HT-29 (cell line): Measurements from ENCODE around the gene PRIM2. TPM values are rescaled to one million over a fixed set of nuclear protein-coding genes. Genes with fewer than 3 reads are reported as not detected.
A peak's percentile ranks its signal among the peaks of the same experiment; 100 is the strongest.
"Not testable (repeated sequence)": the region's sequence is repeated elsewhere in the genome, so short reads cannot be mapped to it uniquely, and the experiment has no call there.

ENCODE experiments used
- DNase-seq: peaks from one replicate; pipeline ENCODE4 v3.0.0-alpha.2; 2015; ENCODE audit warnings: low spot score
- total RNA-seq: library from RNA; depleted of rRNA; stranded (reverse); fragments of >200 nt; shearing (Covaris generic); gene quantifications from 2 replicates; pipeline ENCODE4 v1.2.3, GENCODE V29; 2014

PRIM2 gene
- total RNA-seq, 1 experiment from 2014 or later, result 14.0 TPM

DNA sequence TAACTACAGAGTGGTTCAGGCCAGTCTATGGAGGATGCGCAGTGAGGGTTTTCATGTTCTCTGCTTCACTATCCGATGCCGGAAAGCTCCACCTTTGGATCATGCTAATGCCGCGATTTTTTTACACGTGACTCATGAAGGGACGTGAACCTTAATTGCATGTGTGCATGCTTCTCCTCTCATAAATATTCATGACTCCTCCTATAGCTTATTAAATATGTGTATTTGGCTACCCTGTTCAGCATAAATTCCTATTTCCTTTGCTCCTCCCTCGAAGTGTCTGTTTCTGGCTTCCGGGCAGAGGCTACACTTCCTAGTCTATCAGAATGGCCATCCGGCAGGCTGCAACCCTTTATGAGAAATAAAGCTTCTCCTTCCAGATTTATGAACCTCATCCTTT is 185.0 kb downstream of the PRIM2 start:
- not testable (repeated sequence) for DNase-seq

DNA sequence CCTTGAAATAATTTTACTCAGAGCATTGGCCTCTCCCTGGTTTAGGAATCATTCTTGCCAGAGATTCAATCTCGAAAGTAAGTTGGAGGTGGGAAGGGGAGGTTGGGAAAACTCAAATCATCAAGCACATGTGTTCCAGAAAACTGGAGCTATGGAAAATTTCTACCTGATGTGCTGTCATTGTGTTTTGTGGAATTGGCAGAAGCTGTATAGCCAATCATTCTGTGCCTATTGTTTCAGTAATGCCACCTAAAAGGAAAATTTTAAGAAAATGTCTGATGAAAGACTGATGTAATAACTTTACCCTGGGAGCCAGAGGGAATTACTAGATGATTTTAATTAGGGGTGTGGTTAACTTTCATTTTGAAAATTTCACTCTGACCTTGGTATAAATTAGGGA is 187.8 kb downstream of the PRIM2 start:
- not testable (repeated sequence) for DNase-seq

DNA sequence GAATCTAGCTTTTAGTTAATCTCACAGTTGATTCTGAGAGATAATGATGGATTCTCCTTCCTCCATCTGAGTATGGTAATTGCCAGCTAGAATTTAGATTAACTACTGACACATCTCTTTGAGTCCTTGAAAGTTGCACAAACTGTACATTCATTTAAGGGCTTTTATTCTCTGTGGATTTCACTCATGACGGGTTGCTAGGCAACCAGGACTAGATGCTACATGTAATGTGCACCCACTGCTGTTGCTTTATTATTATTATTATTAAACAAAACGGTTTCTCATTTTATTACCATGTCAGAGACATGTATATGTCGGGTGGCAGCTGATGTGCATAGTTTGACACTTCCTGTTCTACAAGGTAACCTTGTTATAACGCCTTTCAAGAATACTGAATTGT is 193.0 kb downstream of the PRIM2 start:
- DNase-seq, result not testable (repeated sequence)

DNA sequence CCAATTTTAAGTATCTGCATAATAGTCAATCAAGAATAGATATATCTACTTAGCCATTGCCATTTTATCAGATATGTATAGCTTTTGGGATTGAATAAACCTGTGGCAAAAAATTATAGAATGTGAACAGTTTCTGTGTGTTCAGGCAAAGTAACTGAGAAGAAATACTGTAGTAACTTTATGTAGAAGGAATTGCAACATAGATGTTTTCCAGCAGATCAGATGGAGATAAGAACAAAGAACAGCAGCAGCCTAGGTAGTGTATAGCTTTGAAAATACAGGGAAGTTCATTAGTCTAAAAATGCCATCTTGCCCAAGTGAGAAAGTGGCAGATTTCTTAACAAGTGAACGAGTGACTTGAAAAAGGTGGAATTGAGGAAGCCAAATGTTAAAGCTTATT is 197.7 kb downstream of the PRIM2 start:
- DNase-seq, result not testable (repeated sequence)

DNA sequence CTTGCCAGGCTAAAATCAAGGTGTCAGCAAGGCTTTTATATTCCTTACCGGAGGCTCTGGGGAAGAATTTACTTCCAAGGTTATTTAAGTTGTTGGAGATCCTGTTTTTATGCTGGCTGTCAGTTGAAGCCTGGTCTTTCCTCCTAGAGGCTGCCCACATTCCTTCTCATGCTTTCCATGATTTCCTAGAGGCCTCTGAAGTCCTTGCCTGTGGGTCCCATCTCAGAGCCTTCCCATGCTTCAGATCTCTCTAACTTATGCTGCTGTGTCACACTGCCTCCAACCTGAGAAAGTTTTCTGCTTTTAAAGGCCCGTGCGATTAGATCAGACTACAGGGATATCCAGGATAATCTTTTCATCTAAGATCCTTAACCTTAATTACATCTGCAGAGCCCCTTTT is 198.4 kb downstream of the PRIM2 start:
- DNase-seq, result not testable (repeated sequence)

DNA sequence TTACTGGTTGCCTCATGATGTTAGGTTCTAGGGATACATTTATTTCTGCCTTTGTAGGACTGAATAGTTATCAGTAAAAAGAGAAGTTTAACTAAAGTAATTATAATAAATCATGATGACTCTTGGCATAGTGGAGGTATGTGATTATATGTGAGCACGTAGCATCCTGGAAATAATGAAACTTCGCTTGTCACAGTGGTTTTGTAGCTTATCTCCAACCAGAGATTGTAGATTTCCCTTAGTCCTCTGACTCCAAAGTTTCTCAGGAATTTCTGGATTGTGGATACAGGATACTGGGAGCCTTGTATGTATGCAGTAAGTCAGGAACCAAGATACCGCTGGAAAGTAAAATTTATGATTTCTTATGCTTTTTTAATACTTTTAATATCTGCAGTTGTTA is 199.3 kb downstream of the PRIM2 start:
- DNase-seq, result not testable (repeated sequence)

DNA sequence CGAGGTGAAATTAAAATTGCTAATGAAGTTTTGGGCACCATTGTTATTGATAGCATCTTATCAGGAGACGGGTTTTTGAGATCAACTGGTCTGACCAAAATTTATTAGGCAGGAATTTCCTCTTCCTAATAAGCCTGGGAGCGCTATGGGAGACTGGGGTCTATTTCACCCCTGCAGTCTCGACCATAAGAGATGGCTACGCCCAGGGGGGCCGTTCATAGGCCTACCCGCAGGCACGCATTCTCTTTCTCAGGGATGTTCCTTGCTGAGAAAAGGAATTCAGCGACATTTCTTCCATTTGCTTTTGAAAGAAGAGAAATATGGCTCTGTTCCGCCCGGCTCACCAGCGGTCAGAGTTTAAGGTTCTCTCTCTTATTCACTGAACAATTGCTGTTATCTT is 201.8 kb downstream of the PRIM2 start:
- not testable (repeated sequence) for DNase-seq

DNA sequence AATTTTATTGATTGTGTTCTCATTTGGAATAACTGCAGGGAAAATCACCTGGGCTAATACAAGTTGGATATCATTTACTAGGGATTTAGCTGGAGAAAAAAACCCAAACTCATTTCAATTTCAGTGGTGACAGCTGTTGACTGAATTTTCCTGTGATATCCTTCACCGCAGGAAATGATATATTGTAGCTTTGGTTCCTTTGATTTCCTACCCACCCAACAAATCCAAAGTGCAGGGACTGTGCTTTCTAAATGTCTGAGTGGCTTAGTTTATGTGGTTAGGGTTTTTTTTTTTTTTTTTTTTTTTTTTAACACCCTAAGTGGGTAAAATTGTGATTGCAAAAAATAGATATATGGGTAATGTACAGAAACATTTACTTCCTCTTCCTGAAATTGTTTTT is 203.7 kb downstream of the PRIM2 start:
- DNase-seq, result not testable (repeated sequence)

DNA sequence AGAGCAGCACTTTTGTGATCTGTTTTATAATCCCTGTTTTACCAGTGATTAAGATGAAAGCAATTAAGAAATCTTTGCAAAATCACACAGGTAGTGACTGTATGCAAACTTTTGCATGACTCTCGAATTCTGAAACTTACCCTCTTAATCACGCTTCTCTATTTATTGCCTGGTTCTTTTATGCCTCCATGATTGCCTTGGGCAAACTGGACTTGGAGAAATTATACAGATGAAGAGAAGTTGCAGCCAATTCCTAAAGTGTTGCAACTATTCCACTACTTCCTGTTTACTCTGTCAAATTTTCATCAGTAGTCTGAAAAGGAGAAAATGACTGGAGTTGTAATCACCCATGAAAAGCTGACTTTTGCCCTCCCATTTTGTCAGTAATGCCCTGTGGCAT is 205.8 kb downstream of the PRIM2 start:
- DNase-seq, result not testable (repeated sequence)

DNA sequence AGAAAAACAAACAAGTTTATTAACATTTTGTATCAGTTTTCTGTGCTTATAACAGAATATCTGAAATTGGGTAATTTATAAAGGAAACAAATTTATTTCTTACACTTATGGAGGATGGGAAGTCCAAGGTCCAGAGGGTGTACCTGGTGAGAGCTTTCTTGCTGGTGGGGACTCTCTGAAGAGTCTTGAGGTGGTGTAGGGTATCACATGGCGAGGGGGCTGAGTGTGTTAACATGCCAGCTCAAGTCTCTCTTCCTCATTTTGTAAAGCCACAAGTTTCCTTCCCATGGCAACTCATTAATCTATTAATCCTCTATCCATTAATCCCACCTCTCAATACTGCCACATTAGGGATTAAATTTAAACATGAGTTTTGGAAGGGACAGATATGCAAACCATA is 212.3 kb downstream of the PRIM2 start:
- DNase-seq, result not testable (repeated sequence)

DNA sequence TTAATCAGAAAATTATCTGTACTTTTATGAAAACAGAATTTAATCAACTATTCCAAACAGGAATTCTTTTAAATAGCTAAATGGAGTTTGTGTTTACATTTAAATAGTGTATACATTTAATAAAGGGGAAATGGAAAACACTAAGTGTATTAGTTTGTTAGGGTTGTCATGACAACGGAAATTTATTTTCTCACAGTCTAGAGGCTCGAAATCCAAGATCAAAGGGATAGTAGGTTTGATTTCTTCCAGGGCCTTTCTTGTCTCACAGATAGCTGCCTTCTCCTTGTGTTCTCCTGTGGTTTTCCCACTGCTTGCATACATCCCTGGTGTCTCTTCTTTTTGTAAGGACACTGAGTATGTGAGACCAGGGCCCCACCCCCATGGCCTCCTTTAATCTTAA is 215.2 kb downstream of the PRIM2 start:
- not testable (repeated sequence) for DNase-seq

DNA sequence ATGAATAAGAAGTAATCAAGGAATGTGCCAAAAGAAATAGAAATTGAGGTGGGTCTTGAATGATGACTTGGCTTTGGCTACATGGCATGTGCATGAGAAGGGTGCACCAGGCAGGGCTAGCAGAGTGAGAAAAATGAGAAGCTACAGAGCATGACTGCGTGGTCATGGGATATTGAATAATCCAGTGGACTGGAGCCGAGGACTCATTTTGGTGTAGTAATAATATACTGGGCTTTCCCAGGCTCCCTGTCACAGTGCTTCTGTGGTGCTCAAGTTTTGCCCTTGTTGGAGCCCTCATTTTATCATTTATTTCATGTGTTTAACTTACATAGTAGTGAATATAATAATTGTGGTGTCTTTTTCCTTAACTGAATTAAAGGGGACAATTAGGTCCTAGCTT is 217.7 kb downstream of the PRIM2 start:
- DNase-seq, result not testable (repeated sequence)

DNA sequence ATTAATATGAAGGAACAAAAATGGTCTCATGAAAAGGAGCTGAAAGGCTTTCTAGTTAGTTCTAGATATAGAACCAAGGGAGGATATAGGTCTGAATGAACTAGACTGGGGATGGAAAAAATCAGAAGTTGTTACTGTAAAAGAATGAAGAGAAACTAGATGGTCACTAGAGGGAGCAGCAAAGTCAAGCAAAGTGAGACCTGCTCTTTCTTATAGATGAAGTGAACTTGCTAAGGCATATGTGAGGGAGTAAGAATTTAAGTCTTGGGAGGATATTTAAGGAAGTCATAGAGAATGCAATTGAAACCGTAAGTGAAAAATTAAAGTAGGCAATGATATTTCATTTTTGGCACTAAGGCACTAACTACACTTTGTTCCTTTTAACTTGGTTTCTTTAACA is 218.6 kb downstream of the PRIM2 start:
- DNase-seq, result peak; percentile 39

DNA sequence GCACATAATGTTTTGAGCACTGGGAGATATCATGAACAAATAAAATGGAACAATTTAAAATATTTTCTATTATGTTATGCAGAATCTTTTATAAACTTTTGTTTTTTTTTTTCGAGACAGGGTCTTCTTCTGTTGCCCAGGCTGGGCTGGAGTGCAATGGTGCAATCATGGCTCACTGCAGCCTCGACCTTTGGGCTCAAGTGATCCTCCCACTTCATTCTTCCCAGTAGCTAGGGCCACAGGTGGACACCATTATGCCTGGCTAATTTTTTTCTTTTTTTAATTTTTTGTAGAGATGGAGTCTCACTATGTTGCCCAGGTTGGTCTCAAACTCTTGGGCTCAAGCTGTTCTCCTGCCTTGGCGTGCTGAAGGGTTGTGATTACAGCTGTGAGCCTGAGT is 220.5 kb downstream of the PRIM2 start:
- DNase-seq, result not testable (repeated sequence)

DNA sequence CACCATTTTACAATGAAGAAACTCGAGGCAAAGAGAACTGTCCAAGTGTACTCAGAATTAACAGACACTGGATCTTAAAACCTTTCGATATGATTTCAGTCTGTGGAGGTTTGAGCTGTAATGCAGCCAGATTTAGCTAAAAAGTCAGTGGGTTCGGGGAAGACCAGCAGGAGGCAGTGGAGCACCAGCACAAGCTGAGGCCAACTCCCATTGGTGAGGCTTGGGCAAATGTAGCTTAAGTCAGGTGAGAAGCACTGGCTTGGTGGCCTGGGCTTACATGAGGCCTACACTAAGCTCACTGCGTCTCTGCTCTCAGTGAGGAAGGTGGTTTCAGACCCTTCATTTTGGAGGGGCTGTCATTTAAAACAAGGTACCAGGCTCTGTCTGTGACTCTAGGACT is 234.5 kb downstream of the PRIM2 start:
- not testable (repeated sequence) for DNase-seq

DNA sequence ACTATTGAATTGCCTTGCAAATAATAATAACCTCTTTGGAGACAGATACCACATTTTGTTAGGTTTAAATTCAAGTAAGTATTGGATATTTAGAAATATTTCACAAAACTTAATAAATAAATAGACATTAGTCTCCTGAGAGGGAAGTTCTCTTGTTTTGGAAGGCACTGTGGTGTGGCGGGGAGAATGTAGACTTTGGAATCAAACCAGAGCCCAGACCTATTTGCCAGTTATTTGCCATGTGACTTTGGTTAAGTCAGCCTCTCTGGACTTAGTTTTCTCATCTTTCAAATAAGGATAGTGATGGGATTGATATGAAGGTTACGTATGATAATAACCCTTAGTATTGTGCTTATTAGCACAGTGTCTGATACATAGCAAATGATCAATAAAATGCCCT is 240.4 kb downstream of the PRIM2 start:
- DNase-seq, result not testable (repeated sequence)

DNA sequence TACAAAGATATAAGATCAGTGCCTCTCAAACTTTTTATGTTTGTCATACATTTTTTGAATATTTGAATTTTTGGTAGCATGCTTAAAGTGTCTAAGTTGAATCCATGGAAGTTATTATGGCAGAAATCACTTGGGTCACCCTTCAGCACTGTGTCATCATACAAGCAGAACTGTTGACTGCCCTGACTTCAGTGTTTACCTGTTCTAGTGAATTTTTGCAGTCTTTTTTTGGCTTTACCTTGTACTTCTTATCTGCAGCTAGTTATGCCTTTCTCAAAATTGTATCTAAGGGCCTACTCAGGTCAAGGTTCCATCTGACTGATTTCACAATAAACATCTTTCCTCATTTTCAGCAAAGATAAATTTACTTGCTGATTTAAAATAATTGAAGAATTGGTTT is 241.7 kb downstream of the PRIM2 start:
- DNase-seq, result not testable (repeated sequence)

DNA sequence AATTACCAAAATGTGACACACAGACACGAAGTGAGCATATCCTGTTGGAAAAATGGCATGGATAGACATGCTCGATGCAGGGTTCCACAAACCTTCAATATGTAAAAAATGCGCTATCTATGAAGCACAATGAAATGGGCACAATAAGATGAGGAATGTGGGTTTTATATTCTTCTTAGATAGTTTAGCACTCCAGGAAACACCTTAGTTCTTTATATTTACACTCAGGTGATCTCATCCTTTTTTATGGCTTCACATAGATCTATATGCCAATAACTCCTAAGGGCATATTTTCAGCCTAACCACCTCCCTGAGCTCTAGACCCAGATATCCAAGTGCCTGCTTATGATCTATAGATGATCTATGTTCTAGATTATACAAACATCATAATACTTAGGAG is 244.8 kb downstream of the PRIM2 start:
- not testable (repeated sequence) for DNase-seq

DNA sequence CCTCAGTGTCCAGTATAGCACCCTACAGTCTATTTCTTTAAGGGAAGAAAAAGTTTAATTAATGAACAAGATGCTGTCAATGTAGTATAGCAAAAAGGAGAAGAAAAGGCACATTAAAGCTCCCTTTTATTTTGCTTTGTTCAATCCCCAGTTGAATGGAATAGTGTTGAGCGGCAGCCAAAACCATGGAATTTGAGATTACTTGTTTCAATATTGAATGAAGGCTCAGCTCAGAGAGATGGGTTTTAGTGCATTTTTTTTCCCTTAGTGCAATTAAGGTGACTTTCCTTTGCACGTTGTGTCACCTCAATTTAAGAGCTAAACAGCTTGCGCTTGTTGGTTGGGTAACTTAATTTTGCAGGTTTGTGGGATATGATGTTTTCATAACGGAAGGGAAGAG is 254.7 kb downstream of the PRIM2 start:
- not testable (repeated sequence) for DNase-seq

DNA sequence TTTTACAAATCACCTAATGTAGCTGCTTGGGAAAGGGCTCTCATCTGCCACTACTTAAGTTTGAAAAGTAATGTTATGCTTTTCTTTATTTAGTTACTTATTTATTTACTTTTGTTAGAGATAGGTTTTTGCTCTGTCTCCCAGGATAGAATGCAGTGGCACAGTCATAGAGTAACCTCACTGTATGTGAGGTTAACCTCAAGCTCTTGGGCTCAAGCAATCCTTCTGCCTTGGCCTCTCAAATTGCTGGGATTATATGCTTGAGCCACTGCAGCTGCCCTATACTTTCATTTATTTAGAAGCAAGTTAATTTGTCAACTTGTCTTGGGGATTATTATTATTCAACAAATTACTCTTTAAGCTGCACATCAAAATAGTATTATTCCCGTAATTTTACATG is 255.4 kb downstream of the PRIM2 start:
- not testable (repeated sequence) for DNase-seq

DNA sequence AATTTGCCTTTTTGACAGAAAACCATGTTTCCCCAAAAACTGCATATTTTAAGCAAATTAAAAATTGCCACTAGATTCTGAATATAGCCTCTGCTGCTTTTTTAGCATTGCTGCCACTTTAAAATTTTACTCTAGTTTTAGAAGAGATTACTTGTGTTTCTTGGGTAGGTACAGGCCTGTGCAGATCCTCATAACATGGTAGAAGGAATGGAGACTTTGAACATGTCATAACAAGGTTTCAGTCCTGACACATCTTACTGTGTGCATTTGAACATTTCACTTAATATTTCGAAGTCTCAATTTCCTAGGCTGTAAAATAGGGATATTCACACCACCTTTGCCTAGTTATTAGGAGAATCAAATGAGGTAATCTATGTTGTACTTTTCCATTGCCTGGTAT is 259.6 kb downstream of the PRIM2 start:
- DNase-seq, result not testable (repeated sequence)

DNA sequence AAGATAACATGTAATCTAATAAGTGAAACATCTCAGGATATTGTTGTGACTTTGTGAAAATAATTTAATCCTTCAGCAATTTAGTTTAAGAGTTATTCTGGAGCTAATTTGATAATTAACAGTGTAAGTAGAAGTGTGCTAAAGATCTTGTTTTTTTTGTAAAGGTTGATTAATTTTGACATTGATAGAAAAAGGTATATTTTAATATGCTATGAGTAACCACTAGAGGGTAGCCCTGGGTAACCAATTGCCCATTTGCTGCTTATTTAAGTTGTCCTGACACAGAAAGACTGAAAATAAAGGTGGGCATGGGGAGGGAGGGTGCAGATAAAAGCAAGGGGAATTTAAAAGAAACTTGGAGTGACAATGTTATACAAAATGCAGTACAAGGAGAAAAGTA is 262.1 kb downstream of the PRIM2 start:
- DNase-seq, result peak; percentile 4

DNA sequence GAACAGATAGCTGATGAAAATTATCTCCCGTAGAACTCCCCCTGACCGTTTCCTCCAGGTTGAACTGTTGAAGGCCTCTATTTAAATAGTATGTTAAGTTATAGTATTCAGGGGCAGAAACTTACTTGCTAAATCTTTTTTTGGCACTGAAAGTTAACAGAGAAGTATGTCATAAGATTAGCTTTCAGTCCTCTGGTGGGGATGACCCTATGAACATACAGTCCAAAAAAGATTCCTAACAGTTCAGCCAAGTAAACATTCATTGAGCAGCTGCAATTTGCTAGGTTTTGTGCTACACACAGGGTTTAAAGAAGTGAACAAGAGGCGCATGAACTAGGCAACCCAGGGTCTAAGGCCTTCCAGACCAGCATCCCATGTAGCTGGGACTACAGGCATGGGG is 264.2 kb downstream of the PRIM2 start:
- not testable (repeated sequence) for DNase-seq

DNA sequence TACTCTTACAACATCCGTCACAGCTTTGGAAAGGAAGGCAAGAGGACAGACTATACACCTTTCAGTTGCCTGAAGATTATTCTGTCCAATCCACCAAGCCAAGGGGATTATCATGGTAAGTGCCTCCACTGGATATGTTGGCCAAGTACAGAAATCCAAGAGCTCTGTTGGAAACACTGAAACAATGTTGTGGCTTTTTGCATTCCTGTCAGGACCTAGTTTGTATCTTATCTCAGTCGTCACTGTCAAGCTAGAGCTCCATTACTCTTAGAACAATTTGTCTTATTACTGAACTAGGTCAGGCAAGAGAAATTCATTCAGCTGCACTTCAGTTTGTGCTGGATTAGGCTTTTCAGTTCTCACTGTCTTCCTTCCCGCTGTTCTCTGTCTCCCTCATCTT is 283.7 kb downstream of the PRIM2 start:
- DNase-seq, result not testable (repeated sequence)
